HG02870 (cell line): ENCODE data around the gene TENM4.
"Not testable (repeated sequence)": the region's sequence is repeated elsewhere in the genome, so short reads cannot be mapped to it uniquely, and the experiment has no call there.

Experiments used
- ATAC-seq: cut with Tn5 transposase; IDR thresholded peaks from one replicate; pipeline ENCODE4 v1.9.1; 2021; ENCODE audit warnings: mild to moderate bottlenecking, moderate library complexity; ENCODE audit not compliant: unreplicated experiment

The TENM4 gene

DNA sequence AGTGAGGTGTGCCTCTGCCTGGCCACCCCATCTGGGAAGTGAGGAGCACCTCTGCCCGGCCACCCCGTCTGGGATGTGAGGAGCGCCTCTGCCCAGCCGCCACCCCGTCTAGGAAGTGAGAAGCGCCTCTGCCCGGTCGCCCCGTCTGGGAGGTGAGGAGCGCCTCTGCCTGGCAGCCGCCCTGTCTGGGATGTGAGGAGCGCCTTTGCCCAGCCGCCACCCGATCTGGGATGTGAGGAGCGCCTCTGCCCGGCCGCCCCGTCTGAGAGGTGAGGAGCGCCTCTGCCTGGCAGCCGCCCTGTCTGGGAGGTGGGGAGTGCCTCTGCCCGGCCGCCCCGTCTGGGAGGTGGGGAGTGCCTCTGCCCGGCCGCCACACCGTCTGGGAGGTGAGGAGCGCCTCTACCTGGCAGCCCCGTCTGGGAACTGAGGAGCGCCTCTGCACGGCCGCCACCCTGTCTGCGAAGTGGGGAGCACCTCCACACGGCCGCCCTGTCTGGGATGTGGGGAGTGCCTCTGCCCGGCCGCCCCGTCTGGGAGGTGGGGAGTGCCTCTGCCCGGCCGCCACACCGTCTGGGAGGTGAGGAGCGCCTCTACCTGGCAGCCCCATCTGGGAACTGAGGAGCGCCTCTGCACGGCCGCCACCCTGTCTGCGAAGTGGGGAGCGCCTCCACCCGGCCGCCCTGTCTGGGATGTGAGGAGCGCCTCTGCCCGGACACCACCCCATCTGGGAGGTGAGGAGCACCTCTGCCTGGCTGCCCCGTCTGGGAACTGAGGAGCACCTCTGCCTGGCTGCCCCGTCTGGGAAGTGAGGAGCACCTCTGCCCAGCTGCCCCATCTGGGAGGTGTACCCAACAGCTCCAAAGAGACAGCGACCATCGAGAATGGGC lies 561.5 kb downstream of the TENM4 start:
- not testable (repeated sequence) for ATAC-seq

GRCh38 chr11:78878631-78879030 lies 562.2 kb downstream of the TENM4 start:
- ATAC-seq, result no peak

- no peak for ATAC-seq
Observed at GRCh38 chr11:78876676-78877075, 564.2 kb downstream of the TENM4 start.

DNA sequence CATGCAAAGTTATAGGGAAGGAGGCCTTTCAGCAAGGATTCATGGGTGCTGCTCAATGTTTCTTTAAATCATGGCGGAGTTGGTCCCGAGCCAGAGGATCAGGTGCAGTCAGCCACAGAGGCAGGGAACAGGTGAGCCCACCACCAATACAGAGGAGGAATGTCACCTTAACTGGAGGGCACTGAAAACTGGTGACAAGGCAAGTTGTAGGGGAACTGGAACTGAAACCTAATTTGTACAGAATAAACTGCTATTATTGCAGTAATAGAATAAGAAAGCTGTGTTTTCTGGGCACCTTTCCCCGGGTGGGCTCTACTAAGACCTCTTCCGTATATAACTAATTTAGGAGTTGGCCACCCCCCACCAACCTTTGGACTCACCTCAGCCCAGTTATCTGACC lies 570.2 kb downstream of the TENM4 start:
- no peak for ATAC-seq

DNA sequence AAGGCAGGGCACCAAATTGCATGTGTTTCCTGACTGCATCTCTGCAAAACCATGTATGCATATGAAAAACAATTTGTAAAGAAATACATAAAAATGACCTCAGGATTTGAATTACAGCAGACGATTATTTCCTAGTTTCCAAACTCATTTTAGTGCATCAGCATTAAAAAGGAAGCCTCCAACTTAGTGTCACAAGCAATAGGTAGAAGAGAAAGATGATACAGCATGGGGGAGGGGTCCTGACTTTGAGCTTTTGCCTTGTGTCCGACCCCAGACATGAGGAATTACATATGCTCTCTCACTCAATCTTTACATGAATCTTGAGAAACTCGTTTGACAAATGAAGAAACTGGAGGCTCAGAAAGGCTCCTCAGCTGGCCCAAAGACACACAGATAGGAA lies 571.5 kb downstream of the TENM4 start:
- no peak for ATAC-seq

DNA sequence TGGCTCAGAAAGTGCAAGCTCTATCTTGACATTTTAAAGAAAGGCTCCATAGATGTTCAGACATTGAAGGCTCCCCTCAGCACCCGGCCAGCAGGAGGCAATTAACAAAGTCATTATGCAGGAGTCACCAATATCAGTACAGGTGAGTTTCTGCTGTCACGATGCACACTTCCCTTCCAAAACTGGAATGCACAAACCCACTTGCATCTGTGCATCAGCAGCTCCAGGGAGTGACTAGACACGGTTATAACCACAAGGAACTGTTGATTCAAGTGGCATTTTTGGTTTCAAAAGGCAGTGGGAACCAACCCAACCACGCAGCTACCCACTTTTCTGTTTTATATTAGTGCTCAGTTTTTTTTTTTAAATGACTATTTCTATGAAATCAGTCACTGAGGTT lies 572.3 kb downstream of the TENM4 start:
- ATAC-seq, result no peak

DNA sequence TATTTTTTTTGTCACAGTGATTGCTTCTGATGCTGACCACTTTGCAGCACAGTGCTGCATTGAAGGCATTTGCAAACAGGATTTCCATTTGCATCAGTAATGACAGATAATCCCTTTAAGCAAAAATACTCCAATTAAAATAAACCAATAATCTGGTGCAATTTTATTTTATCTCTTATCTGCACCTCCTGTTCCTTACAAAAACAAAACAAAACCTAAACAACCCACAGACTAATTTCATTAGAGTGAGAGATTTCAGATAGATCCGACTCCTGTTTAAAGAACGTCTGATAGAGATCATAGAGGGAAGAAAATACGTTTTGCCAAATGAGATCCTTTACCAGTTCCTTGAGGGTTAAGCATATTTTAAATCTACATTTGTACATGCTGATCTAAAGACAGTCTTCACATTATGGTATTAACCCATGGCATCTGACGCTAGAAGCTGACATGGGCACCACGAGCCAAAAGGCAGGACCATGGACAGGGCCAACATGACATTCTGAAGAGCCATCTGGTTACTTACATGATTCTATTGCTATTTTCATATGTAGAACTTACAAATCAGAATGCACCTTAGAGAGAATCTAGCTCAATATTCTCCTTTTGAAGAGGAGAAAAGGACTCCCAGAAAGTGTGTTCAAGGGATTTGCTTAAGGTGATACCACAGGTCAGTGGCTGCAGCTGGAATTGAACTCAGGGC lies 580.0 kb downstream of the TENM4 start:
- ATAC-seq, result no peak

DNA sequence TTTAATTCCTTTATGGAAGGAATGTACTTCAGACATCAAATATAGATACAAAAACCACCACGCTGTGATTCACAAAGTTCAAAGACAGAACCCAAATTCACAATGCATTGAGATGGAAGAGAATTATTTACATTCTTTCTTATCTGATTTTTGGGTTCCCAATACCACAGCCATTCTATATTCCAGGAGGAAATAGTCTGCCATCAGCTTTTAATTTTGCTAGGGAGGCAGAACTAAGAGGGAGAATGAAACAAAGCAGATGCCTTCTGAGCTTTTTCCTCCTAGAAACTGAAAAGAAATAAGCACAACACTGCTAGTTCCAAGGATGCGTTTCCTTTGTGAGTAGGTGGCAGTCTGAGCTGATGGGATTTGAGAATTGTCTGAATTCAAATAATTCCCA lies 583.1 kb downstream of the TENM4 start:
- no peak for ATAC-seq

DNA sequence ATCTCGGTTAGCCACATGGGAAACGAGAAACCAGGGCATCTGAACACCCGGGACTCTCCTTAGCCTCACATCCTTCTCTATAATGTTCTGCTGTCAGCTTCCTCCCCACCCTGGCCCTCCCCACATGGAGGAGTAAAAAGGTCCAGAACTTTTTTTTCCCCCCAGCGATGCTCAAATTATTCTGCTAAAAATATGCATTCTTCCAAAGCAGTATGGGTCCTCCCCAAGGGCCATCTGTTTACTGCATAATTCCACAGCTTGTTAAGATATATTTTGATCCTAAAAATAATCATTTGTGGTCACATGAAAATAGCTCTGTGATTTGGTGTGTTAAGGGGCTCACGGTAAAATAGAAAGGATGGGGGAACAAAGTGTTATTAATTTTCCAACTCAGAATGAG lies 584.6 kb downstream of the TENM4 start:
- ATAC-seq, result no peak

DNA sequence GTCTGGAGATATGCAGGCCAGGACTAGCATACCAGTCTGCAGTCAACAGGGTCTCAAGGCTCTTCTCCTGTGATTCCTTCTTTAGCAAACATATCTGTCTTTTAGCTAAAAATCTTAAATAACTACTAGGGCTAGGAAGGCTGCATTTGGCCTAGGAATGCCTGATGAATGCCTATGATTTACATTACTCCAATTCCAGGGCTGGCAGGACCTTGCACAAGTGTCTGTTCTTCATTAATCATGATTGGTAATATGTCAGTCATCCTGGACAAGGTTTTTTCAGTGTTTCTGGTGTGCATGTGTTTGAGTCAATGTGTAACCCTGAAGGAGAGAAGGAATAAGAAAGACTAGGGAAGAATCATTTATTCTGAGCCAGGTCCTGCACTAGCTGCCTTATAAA lies 585.7 kb downstream of the TENM4 start:
- ATAC-seq, result no peak

GRCh38 chr11:78853521-78853920 lies 587.3 kb downstream of the TENM4 start:
- no peak for ATAC-seq

DNA sequence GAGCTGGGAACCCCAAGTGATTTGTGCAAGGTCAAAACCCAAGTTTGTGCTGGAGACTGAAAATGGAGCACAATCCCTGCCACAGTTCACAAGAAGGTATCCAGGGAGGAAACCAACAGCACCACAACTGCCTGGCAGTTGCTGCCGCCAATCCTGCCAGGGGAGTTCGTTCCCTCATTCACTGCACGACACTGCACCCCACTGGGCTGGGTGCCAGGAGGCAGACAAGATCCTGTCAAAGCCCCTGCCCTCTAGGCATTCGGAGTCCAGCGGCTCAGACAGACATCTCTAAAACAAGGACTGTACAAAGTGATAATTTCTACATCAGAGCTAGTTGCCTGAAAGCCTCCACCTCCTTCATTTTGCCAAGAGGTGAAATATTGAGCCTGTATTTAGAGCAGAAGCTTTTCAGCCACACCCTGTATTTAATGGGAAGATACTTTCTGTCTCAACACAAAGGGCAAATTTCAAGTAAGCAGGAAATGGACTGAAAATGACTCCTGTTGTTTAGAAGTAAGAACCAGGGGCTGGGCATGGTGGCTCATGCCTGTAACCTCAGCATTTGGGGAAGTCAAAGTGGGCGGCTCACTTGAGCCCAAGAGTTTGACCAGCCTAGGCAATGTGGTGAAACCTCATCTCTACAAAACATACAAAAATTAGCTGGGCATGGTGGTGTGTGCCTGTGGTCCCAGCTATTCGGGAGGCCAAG lies 588.8 kb downstream of the TENM4 start:
- no peak for ATAC-seq

GRCh38 chr11:78850078-78850477 lies 590.8 kb downstream of the TENM4 start:
- no peak for ATAC-seq

GRCh38 chr11:78846269-78846668 lies 594.6 kb downstream of the TENM4 start:
- no peak for ATAC-seq

DNA sequence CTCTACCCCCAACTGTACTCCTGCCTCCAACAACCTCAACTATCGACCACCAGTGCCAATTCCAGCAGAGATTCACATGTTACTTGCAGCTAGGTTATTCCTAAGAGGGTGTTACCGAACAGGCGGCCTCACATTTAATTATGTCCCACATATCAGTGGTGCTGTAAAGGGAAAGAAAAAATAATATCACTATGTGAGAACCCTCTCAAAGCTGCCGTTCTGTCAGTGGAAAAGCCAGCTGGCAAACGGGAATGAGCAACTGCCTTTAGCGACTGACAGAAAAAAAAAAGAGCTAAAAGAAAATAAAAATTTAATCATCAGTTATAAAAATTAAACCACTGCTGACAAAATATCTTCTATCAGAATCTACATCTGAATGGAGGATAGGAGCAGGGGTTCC lies 595.3 kb downstream of the TENM4 start:
- ATAC-seq, result no peak

GRCh38 chr11:78841456-78842060 lies 599.3 kb downstream of the TENM4 start:
- no peak for ATAC-seq

- ATAC-seq, result no peak
Observed at GRCh38 chr11:78840623-78841022, 600.2 kb downstream of the TENM4 start.

DNA sequence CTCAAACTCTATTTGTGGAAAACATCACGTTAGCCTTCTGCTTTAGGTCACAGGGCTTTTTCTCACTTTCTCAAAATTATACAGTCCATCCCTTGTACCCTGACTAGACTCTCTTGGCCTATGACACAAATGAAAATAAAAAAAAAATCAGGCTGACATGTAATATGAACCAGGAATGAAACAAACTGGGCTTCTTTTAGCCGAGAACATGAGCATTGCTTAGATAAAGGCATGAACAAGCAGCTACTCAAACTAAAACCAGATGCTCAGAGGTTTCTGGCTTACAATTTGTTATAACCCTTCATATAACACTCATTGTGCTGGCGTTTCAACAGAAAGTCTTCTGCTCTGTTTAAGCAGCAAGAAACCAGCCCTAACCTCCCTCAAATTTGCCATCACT lies 600.6 kb downstream of the TENM4 start:
- ATAC-seq, result no peak

DNA sequence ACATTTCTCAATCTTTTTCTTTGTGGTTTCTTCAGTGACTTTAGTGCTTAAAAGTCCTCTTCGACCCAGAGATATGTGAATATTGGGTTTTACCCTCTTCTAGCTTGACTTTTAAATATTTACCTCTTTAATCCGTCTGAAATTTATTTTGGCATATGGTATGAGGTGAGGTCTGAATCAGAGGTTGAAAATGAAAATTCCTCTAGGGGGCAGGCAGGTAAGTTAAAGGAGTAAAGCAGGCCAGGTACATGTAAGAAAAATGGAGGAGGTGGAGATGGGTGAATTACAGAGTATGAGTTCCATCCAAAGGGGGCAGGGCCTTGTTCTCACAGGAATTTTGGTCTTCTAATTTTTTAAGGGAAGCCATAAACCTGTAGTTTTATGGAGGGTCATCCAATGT lies 602.4 kb downstream of the TENM4 start:
- ATAC-seq, result no peak

DNA sequence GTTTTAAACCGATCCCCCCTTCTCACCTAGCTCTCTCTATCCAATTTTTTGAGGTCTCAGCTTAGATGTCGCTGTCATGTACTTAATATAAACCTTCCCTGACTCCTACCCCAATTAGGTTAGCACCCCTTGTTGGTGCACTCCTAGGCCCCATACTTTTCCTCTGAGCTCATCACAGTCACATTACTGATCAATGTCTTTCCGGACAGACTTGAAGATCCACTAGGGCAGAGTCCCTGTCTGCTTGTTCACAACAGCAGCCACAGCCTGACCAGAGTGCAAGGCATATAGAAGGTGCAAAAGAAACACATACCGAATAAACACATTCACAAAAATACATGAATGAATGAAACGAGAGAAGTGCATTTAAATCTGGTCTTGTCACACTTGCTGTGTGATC lies 605.2 kb downstream of the TENM4 start:
- ATAC-seq, result no peak

DNA sequence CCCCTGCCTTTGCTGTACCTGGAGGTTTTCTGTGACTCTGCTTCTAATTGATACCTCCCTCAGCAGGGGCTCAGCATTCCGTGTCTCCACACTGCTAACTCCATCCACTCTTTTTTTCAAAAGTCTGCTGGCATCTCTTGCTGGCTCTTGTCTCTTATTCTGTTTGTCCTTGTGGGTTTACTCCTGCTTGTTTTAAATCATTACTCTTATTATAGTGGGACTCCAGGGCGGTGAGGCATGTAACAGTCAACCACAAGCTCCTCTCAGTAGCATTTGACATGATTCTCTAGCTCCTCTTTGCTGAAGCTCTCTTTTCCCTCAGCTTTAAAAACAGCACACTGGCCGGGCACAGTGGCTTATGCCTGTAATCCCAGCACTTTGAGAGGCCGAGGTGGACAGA lies 605.9 kb downstream of the TENM4 start:
- ATAC-seq, result no peak
